GM20000 (cell line): ENCODE results near the gene EPC1.

Experiments used
- DNase-seq: peaks from one replicate; pipeline ENCODE4 v3.0.0; 2012; ENCODE audit warnings: low spot score
- TF ChIP-seq, protein P1 (sequence below): IDR thresholded peaks from 2 replicates; pipeline ENCODE4 v1.5.1; 2012; ENCODE audit warnings: mild to moderate bottlenecking, control low read depth; ENCODE audit errors: extremely low read depth, missing control alignments

The EPC1 gene

GRCh38 chr10:32321016-32321631 is 25.8 kb downstream of the EPC1 start:
- DNase-seq, result no peak
- TF ChIP-seq, protein P1, sequence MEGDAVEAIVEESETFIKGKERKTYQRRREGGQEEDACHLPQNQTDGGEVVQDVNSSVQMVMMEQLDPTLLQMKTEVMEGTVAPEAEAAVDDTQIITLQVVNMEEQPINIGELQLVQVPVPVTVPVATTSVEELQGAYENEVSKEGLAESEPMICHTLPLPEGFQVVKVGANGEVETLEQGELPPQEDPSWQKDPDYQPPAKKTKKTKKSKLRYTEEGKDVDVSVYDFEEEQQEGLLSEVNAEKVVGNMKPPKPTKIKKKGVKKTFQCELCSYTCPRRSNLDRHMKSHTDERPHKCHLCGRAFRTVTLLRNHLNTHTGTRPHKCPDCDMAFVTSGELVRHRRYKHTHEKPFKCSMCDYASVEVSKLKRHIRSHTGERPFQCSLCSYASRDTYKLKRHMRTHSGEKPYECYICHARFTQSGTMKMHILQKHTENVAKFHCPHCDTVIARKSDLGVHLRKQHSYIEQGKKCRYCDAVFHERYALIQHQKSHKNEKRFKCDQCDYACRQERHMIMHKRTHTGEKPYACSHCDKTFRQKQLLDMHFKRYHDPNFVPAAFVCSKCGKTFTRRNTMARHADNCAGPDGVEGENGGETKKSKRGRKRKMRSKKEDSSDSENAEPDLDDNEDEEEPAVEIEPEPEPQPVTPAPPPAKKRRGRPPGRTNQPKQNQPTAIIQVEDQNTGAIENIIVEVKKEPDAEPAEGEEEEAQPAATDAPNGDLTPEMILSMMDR, result no peak

DNA sequence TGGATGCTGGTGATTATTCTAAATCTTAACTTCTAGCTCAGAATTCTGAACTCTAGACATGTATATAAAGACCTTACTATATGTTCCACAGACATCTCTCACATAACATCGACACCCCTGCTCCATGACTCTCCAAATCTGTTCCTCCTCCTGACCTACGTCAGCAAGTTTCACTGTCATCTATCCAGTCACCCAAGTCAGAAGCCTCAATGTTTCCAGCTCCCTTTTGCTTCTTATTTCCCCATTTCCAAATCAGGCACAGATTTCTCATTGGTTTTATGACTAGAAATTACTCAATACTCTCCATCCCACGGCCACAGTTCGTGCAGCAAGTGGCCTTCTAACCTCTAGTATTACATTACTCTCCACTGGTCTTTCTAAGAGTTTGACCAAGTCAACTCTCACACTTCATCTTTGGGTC is 28.5 kb downstream of the EPC1 start:
- peak; percentile 22 for DNase-seq
- TF ChIP-seq, protein P1, result no peak

- TF ChIP-seq, protein P1, result no peak
- peak; percentile 61 for DNase-seq
Measured at GRCh38 chr10:32317795-32318357, 29.1 kb downstream of the EPC1 start.

DNA sequence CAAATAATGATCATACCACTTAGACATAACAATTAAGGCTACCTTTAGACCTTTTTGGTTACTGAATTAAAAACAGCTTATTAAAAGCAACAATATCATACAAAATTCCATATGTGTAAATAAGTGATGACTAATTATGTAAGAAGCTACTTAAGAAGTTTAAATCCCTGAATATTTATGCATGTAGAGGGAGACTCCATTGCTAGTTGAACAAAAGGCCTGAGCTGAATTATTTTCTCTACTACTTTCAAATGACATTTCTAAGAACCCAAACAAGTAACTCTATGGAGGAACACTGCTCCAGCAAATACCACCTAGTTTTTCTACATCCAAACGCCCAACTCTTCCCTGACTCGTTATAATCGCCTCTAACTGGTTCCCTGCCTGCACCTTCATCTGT is 31.5 kb downstream of the EPC1 start:
- TF ChIP-seq, protein P1, result no peak
- no peak for DNase-seq

DNA sequence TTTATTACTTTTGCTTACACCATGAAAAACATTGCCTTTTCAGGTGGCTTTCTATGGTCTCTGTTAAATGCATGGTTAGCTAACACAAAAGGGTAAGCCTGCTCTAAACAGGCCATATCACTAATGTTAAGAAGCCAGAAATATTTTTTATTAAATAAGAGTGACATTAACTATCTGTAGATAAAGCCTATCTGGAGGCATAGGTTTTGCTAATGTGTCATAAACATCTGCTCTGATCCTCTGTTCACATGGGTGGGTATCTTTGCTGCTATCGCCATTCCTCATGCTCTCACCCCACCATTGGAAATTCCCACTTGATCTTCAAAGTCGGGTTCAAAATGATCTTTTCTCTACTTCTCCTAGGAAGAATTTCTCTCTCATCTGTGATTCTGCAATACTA is 32.4 kb downstream of the EPC1 start:
- DNase-seq, result no peak
- TF ChIP-seq, protein P1, result no peak

GRCh38 chr10:32308027-32308603 is 38.8 kb downstream of the EPC1 start:
- TF ChIP-seq, protein P1, result no peak
- no peak for DNase-seq

GRCh38 chr10:32307609-32308008 is 39.3 kb downstream of the EPC1 start:
- no peak for DNase-seq
- TF ChIP-seq, protein P1, result no peak
